ENCODE measurements around the gene MTRF1L. TPM values are rescaled to one million over a fixed set of nuclear protein-coding genes. Genes with fewer than 3 reads are reported as not detected.
A peak's percentile ranks its signal among the peaks of the same experiment; 100 is the strongest.

The MTRF1L gene, protein sequence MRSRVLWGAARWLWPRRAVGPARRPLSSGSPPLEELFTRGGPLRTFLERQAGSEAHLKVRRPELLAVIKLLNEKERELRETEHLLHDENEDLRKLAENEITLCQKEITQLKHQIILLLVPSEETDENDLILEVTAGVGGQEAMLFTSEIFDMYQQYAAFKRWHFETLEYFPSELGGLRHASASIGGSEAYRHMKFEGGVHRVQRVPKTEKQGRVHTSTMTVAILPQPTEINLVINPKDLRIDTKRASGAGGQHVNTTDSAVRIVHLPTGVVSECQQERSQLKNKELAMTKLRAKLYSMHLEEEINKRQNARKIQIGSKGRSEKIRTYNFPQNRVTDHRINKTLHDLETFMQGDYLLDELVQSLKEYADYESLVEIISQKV
- total RNA-seq (ENCODE audit: unreplicated experiment): 31.4 TPM
- long read RNA-seq, transcript MTRF1L-203 (7 exons, 3,676 nt): major isoform, 7 of 20 reads
- long read RNA-seq, transcript MTRF1L-202 (6 exons, 3,539 nt): minor isoform, 5 of 20 reads
- long read RNA-seq, partial matches to known transcripts: 3 of 20 reads
- long read RNA-seq, other reads (novel, unspliced or antisense): 2 of 20 reads

DNA sequence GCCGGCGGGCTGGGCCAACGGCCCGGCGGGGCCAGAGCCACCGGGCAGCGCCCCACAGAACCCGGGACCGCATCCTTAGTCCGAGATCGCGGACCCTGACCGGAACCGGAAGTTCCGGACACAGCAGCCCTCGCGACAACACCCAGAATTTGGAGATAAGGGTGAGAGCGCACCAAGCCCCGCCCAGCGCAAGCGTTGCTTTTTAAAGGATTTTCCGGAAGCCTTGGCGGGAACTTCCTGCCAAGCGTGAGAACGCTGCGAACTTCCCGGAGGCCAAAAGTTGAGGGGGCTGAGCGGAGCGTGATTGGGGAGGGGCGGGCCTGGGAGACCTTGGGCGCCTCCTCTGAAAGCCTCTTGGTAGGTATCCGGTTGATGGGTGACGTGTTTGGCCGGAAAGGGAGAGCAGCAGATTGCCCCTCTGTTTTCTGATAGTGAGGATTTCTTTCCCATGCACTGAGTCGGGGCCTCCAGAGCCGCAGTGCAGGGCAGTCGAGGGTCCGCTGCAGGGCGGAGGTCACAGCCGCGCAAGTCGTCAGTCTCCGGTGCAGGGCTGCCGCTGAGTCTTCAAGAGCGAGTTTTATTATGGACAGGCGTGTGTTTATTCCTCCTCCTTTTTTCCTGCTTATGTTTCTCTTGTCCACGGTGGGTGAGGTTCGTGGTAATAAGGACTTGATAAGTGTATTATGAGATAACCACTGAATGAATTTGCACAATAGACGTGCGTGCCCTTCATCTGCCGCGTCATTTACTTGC, at the start of gene MTRF1L:
Gene MTRF1L, minus strand, starts transcription at position 97 of the 753 bp plus-strand sequence. Its CDS starts 24 bp downstream, at position 73.
- Mint-ChIP-seq H3K27ac (ENCODE audit: unreplicated experiment) (peak within 1 kb of the TSS; percentile 96), H3K4me3 (ENCODE audit: unreplicated experiment) (peak within 1 kb of the TSS; percentile 98), H3K36me3 (ENCODE audit: unreplicated experiment) (no peaks in the 10 kb centered on the region), H3K9me3 (ENCODE audit: unreplicated experiment) (peaks cover 5% of the 10 kb centered on the region), H3K27me3 (ENCODE audit: unreplicated experiment) (peaks cover 11% of the 10 kb centered on the region), H3K4me1 (ENCODE audit: low read depth, unreplicated experiment) (peaks cover 17% of the 10 kb centered on the region)
- DNase-seq: peak; percentile 92
- TF ChIP-seq, protein P1, sequence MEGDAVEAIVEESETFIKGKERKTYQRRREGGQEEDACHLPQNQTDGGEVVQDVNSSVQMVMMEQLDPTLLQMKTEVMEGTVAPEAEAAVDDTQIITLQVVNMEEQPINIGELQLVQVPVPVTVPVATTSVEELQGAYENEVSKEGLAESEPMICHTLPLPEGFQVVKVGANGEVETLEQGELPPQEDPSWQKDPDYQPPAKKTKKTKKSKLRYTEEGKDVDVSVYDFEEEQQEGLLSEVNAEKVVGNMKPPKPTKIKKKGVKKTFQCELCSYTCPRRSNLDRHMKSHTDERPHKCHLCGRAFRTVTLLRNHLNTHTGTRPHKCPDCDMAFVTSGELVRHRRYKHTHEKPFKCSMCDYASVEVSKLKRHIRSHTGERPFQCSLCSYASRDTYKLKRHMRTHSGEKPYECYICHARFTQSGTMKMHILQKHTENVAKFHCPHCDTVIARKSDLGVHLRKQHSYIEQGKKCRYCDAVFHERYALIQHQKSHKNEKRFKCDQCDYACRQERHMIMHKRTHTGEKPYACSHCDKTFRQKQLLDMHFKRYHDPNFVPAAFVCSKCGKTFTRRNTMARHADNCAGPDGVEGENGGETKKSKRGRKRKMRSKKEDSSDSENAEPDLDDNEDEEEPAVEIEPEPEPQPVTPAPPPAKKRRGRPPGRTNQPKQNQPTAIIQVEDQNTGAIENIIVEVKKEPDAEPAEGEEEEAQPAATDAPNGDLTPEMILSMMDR (IDR thresholded peaks at IDR 0.05; ENCODE audit: partially characterized antibody, unreplicated experiment): no peak

DNA sequence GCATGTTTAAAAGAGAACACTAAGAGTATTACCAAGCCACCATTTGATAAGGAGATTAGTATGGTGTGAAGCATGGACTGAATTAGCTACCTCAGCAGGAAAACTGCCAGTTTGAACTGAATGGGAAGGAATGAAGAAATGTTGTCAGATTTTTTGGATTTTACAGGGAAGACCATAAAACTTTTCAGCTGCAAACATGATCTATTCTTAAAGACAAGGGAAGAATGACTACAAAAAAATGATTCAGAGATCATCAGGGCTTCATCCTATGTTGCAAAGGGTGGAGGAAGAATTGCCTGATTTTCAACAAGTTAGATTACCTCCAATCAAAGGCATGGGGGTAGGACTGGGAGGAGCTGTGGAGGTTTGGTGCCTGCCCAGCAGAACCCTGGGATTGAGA, 49.3 kb upstream of the MTRF1L start:
- Mint-ChIP-seq H3K36me3 (ENCODE audit: unreplicated experiment) (no peaks in the 10 kb centered on the region), H3K27ac (ENCODE audit: unreplicated experiment) (no peak overlapping the region), H3K27me3 (ENCODE audit: unreplicated experiment) (no peaks in the 10 kb centered on the region), H3K4me1 (ENCODE audit: low read depth, unreplicated experiment) (peaks cover 2% of the 10 kb centered on the region), H3K9me3 (ENCODE audit: unreplicated experiment) (peaks cover 1% of the 10 kb centered on the region), H3K4me3 (ENCODE audit: unreplicated experiment) (no peak overlapping the region)
- no peak for DNase-seq
- TF ChIP-seq, protein P1 (IDR thresholded peaks at IDR 0.05; ENCODE audit: partially characterized antibody, unreplicated experiment): no peak

DNA sequence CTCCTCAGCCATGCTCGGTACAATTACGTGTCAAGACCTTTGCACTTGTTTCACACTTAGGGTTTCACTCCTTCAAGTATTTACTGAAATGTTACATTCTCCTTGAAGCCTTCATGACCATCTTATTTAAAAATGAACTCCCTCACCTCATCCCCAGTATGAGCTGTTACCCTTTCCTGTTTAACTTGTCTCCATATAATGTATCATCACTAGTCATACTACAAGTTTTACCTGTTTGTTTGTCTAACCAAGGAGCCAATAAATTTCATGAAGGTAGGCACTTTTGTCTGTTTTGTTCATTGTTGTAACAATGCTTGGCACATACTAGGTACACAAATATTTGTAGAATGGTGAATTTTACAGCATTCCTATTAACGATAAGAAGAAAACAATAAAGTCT, 46.1 kb upstream of the MTRF1L start:
- TF ChIP-seq, protein P1 (IDR thresholded peaks at IDR 0.05; ENCODE audit: partially characterized antibody, unreplicated experiment): no peak
- Mint-ChIP-seq H3K27ac (ENCODE audit: unreplicated experiment) (no peak overlapping the region), H3K9me3 (ENCODE audit: unreplicated experiment) (peaks cover 1% of the 10 kb centered on the region), H3K4me1 (ENCODE audit: low read depth, unreplicated experiment) (peaks cover 16% of the 10 kb centered on the region), H3K27me3 (ENCODE audit: unreplicated experiment) (no peaks in the 10 kb centered on the region), H3K4me3 (ENCODE audit: unreplicated experiment) (no peak overlapping the region), H3K36me3 (ENCODE audit: unreplicated experiment) (no peaks in the 10 kb centered on the region)
- DNase-seq: no peak

DNA sequence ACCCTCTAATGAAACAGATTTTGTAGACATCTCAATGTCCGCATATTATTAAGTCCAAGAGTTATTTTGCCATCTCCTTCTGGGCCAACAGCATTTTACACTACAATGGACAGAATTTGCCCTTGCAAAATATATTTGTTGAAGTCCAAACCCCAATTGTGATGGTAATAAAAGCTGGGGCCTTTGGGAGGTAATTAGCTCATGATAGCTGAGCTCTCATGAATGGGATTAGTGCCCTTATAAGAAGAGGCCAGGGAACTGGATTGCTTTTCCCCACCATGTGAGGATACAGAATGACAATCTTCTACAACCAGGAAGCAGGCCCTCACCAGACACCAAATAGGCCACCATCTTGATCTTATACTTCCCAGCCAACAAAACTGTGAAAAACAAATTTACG, 44.9 kb upstream of the MTRF1L start:
- TF ChIP-seq, protein P1 (IDR thresholded peaks at IDR 0.05; ENCODE audit: partially characterized antibody, unreplicated experiment): no peak
- H3K36me3 Mint-ChIP-seq (ENCODE audit: unreplicated experiment): no peaks in the 10 kb centered on the region
- H3K4me3 Mint-ChIP-seq (ENCODE audit: unreplicated experiment): no peak overlapping the region
- no peaks in the 10 kb centered on the region for H3K27me3 Mint-ChIP-seq (ENCODE audit: unreplicated experiment)
- no peak for DNase-seq
- H3K27ac Mint-ChIP-seq (ENCODE audit: unreplicated experiment): no peak overlapping the region
- H3K4me1 Mint-ChIP-seq (ENCODE audit: low read depth, unreplicated experiment): peaks cover 16% of the 10 kb centered on the region
- peaks cover 1% of the 10 kb centered on the region for H3K9me3 Mint-ChIP-seq (ENCODE audit: unreplicated experiment)

All from glutamatergic neuron (in vitro differentiated cells).